NAMALWA (cell line): ENCODE results near the gene RAPGEF3.

Source experiments
- DNase-seq: peaks from one replicate; pipeline ENCODE4 v3.0.0-alpha.2; 2015; ENCODE audit warnings: low spot score

Gene RAPGEF3

DNA sequence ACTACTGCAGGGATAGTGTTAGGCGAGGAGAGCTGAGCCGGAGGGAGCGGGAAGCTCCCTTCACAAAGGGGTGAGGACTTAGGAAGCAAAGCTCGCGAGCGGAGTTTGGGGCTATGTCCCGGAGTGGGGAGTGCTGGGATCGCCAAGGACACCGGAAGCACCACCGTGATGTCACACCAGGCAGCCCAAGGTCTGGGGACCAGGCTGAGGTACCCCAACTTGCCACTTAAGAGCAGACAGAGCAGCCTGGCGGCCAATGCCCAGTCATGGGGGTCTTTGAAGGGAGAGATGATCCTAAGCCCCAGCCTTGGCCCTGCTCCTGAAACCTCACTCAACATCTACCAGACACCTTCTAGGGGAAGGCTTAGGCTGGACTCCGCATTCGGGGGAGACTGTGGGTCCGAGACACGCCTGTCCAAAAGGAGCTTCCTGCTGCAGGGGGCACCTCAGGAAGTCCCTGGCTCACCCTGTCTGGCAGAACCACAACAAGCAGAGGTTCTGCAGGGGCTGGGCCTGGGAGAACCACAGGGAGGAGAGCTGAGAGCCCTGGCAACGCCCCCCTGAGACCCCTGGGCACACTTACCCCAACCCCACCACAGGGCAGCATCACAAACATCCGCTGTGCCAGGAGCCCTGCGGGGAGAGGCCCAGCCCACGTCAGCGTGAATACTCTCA, 32.1 kb upstream of the RAPGEF3 start:
- DNase-seq, result no peak

GRCh38 chr12:47789712-47790489, 31.2 kb upstream of the RAPGEF3 start:
- DNase-seq, result no peak

DNA sequence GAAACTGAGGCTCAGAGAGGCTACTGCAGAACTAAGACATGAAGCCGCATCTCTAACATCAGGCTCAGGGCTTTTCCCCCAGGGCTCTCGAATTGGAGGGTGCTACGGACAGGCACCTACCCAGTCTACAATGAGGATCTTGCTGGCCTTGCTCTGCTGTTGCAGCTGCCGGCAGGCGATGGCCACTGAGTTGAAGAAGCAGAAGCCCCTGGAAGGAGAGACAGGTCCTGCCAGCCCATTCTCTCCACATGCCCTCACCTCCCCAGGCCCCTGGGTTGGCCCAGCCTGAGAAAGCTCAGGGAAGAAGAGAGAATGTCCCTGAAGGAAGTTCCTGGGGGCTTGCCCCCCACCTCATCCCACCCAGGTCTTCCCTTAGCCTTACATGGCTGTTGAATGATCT, 30.5 kb upstream of the RAPGEF3 start:
- DNase-seq, result no peak

DNA sequence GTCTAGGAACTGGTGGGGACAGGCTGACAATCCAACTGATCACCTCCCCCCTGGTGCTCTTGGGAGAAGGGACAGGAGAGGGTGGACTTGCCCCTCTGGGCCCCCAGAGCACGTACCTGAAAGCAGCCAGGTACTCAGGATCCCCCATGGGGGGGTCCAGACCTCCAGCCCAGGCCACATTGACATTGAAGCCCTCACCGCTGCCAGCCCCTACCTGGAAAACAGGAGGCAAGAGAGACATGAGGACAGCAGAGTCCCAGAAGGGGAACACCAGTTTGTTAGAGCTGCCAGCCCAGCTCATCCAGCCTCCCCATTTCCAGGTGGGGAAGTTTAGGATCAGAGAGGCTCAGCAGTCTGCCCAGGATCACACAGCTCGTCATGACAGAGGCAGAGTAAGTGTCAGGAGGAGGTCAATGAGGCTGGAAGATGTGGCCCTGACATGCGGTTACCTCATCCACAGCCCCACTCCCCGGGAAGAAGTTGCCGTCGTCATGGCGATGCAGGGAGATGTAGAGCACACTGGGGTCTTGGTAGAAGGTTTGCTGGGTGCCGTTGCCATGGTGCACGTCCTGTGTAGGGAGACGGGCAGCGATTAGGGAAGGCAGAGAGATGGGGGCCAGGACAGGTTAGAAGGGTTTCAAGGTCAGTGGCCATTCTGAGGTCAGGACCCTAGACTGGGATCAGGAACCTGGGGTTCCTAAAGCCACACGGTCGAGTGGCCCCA, 29.1 kb upstream of the RAPGEF3 start:
- no peak for DNase-seq

DNA sequence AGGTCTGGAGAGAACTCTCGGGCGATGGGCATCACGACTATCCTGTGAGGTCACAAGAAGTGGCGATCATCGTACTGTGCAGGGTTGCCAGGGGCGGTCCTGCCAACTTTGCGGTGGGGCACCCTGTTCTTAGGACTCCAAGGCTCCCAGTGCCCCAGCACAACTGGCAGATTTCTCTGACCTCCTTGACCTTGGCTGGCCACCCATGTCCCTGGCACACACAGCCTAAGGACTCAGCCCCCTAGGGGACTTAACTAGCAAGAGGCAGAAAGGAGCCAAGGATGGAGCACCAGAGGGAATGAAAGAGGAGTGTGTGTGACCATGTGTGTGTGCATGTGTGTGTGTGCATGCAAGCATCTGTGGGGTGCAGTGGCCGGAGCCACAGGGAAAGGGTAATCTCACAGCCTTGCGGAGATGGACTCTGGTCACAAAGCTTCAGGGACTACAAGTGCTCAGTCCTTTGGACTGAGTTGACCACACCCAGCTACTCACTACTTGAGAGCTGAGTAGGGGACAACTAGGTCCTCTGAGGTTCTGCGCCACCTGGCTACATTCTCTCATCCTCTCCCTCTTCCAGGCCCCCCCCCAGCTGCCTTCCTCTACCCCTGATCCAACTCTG, 28.1 kb upstream of the RAPGEF3 start:
- no peak for DNase-seq

DNA sequence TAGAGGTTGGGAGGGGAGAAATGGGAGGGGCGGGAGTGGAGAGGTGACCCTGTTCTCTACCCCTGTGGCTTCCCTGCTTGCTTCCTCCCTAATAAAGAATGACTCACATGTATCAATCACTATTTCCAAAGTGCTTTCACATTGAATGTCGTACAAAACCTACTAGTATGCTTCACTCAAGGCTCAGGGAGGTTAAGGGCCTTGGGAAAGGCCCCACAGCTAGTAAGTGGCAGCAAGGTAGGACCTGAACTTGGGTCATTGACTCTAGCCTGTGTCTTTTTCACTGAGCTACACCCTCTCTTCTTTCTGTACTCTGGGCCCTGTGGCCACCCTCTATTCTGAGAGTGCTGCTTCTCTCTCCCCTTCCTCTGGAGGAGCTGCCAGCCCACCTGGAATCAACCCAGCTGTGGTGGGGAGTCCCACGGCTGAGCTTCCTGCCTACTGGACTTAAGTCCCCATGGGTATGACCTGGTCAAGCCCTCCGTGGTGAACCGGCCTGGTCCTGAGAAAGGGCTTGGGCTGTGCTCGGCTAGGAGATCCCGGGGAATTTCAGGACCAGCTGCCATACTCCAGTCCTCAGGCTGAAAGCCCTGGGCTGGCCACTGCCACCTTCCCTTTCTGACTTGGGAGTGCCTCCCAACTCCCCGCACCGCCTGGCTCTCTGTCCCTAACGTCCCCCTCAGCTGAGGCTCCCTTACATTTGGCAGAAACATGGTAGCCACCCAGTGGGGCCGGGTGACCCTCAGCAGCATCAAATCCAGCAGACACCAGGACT, 27.4 kb upstream of the RAPGEF3 start:
- DNase-seq, result no peak

- no peak for DNase-seq
These were observed 26.6 kb upstream of the RAPGEF3 start for GRCh38 chr12:47785036-47785886.

DNA sequence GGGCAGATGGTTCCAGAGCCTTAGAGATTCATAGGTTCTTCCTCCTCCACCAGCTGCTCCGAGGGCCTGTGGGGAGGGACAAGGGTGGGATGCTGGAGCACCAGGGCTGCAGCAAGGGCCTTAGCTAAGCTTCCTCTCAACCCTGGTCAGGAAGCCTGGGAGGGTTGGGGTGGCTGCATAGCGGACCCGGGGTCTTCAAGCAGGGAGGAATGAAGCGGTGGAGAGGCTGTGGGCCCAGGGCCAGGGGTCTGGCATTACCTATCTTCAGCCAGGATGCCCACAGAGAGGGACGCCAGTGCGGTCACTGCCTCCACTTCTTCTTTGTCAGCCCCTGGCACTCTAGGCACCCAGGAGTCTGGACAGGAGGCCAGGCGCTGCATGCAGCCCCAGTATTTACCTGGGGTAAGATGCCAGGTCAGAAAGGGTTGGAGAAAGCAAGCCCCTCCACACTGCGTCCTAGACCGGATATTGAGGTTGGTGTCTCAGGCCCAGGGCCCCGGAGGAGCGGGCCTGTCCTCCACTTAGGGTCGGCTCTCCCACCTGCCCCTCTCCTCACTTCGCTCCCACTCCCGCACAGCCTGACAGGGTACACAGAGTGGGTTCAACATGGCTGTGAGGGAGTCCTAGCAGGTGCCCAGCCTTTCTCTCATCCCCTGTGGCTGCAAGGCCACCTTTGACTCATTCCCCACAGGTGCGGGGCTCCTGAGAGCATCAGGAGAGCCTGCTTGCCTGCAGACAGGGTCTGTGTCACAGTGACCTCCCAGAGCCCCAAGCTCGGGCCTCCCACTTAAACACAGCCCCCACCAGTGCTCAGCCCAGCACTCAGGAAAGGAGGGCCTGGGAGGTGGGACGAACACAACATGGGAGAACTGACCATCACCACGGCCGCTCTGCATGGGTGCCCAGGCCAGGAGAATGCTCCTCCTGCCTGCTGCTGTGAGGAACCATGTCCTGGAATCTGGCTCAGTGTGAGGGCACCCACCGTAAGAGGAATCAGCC, 25.4 kb upstream of the RAPGEF3 start:
- DNase-seq, result no peak

DNA sequence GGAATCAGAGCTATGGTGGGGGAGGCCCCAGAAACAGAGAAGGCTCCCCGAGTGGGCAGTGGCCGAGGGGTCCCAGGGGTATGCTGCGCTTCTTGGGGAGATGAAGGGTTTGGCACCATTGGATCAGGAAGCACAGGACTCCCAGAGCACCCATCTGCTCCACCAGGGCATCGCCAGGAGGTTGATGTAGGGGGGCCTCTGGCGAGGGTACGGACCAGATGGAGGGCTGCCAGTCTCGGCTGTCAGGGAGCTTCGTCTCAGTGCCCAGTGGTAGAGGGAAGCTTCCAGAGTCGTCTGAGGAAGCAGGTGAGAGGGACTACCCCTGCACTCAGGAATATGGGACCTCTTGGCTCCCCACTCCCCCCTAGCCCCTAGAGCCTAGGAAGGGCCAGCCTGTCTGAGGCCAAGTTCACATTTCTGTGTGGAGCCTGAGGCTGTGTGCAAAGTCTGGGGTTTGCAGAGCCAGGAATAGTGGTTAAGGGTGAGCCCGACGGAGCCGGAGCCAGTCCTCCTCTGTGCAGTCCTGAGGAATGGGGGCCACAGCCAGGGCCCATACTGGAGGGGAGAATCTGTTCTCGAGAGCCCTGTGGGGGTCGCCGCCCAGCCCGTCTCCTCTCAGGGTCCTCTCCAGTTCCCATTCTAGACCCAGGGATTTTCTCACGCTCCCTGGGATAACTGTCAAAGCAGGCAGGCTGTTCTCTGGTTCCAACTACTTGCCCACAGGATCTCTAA, 24.5 kb upstream of the RAPGEF3 start:
- DNase-seq, result no peak

GRCh38 chr12:47782372-47782770, 23.7 kb upstream of the RAPGEF3 start:
- no peak for DNase-seq

DNA sequence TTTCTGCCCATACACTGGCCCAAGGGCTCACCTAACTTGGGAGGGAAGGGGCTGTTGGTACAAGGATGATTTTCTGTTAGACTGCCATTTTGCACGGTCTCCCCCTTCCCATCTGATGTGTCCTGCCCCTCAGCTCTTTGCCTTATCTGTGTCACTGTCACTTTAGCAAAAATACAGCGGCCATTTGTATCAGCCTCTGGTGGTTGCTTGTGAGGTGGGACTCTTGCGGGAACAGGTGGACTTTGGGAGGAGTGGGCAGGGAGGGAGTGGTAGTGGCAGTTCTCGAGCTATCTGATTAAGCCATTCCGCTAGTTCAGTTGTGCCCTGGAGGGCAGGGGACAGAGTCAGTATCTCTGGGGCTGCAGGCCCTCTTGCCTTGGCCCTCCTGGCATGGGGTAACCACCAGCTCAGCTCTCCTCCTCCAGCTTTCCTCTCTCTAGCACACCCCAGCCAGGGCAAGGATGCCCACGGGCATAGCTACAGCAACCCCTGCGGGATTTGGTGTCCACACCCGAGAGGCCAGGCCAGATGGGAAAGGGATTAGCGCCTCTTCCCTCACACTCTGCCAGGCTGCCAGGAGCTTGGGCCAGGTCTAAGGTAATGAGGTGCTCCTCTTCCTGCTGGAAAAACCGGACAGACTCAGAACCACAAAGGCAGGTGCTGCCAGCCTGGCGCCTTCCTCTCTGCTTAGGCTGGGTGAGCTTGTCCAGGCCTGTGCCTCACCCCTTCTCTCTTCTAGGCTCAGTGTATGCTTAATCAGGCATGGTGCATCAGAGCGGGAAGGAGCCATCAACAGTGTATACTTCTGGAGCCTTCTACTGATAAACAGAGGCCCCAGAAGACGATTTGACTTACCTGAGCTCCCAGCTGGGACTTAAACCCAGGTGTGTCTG, 23.0 kb upstream of the RAPGEF3 start:
- no peak for DNase-seq

DNA sequence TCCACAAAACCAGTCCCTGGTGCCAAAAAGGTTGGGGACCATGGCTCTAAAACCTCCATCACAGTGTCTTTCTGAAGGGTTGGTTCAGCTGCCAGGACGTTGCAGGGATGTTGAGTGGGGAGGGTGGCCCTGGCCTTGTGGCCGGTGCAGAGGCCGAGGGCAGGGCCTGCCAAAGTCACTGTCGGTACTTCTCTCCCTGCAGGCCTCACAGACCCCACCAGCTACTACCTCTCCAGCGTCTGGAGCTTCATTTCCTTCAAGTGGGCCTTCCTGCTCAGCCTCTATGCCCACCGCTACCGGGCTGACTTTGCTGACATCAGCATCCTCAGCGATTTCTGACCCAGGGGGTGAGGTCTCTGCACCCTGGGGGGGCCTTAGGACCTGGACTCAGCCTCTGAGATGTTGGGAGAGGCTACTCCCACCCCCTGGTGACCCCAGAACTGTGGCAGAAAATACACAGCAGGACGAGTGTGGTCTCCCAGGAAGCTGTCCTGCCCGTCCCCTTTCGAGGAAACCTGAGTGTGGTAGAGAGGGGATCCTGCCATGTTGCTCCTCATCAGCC, 21.3 kb upstream of the RAPGEF3 start:
- no peak for DNase-seq

GRCh38 chr12:47779301-47779942, 20.7 kb upstream of the RAPGEF3 start:
- DNase-seq, result peak; percentile 95

DNA sequence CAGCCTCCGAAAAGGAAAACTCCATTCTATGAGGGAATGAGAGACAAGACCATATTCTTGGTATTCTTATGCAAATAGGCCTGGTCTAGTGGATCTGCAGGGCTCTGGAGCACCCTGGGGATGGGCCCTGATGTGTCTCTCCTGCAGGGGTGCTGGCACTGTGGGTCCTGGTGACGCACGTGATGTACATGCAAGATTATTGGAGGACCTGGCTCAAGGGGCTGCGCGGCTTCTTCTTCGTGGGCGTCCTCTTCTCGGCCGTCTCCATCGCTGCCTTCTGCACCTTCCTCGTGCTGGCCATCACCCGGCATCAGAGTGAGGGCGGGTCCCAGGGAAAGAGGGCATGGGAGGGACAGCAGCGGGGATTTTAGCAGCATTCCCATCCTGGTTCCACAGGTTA, 20.2 kb upstream of the RAPGEF3 start:
- DNase-seq, result no peak

- no peak for DNase-seq
These were observed 19.3 kb upstream of the RAPGEF3 start for GRCh38 chr12:47777741-47778558.

DNA sequence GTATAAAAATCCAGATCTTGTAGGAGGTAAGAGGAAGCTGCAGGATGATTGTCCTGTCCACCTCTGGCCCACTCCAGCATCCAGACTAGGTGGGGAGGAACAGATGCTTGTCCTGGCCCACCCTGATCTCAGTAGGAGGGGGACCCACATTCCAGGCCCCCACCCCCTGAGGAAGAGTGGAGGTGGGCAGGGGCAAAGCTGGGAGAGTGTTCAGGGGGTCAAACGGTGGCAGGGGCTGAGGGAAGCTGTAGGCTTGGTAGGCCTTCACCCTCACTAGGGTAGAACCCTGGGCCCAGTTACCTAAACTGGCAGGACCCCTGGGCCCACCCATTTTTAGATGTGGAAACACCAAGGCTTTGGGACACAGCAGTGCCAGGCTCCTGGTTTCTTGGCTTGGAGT, 18.5 kb upstream of the RAPGEF3 start:
- no peak for DNase-seq
